HEK293 (cell line): ENCODE measurements around the gene VN1R2.
"Not testable (repeated sequence)": the region's sequence is repeated elsewhere in the genome, so short reads cannot be mapped to it uniquely, and the experiment has no call there.

Source experiments
- CTCF ChIA-PET: fragments of 350-600 bp; formaldehyde crosslinking; extraction: SDS; loops from one replicate; lab custom pipeline; 2021; ENCODE audit warnings: antibody characterized with exemption; lab: Yijun Ruan, JAX
- POLR2A ChIA-PET: fragments of 300-600 bp; formaldehyde crosslinking; extraction: SDS; loops from one replicate; lab custom pipeline; 2020; ENCODE audit warnings: antibody characterized with exemption, inconsistent platforms; lab: Yijun Ruan, JAX
- H3K27ac ChIP-seq: fragments of 200-500 bp; sonication (Bioruptor generic); 2 replicates; pipeline ENCODE4 v1.5.1; 2014; ENCODE audit warnings: low read depth, low read length, control low read depth, inconsistent platforms; ENCODE audit errors: extremely low read depth
- H3K36me3 ChIP-seq, 2 experiments: fragments of 200-500 bp in 1 of 2; sonication (Bioruptor generic) in 1 of 2; 1 replicate in 1 of 2; 2 replicates in 1 of 2; pipeline ENCODE4 v1.5.1; 2014 to 2017; ENCODE audit warnings: inconsistent platforms in 2 of 2, low read length in 2 of 2; ENCODE audit not compliant: control insufficient read depth in 2 of 2, insufficient read depth in 1 of 2
- H3K4me1 ChIP-seq: fragments of 200-500 bp; sonication (Bioruptor generic); 2 replicates; pipeline ENCODE4 v1.5.1; 2014; ENCODE audit warnings: mild to moderate bottlenecking, low read length, inconsistent platforms; ENCODE audit not compliant: control insufficient read depth, insufficient read depth
- H3K4me3 ChIP-seq: 2 replicates; pipeline ENCODE4 v1.5.1; 2011; ENCODE audit warnings: low read depth, mild to moderate bottlenecking, control low read depth, low read length, moderate library complexity
- H3K9me3 ChIP-seq: fragments of 200-500 bp; sonication (Bioruptor generic); 2 replicates; pipeline ENCODE4 v1.5.1; 2014; ENCODE audit warnings: low read depth, low read length, inconsistent platforms; ENCODE audit not compliant: control insufficient read depth, insufficient read depth
- HOXC10 ChIP-seq: sonication (generic); formaldehyde crosslinking; IDR thresholded peaks from 2 replicates; pipeline ENCODE4 v1.8.1; 2023; ENCODE audit warnings: mild to moderate bottlenecking, missing genetic modification reagents
- KLF10 ChIP-seq: fragments of 450-650 bp; IDR thresholded peaks from 2 replicates; pipeline ENCODE4 v1.5.1; 2018; ENCODE audit warnings: missing biosample characterization, mild to moderate bottlenecking, missing genetic modification characterization
- OVOL3 ChIP-seq: fragments of 450-650 bp; formaldehyde crosslinking; IDR thresholded peaks from 2 replicates; pipeline ENCODE4 v1.5.1; 2016; ENCODE audit warnings: missing biosample characterization, missing genetic modification characterization
- YY2 ChIP-seq: fragments of 450-650 bp; formaldehyde crosslinking; IDR thresholded peaks from 2 replicates; pipeline ENCODE4 v1.5.1; 2016; ENCODE audit warnings: missing biosample characterization, missing genetic modification characterization
- ZBTB21 ChIP-seq: fragments of 450-650 bp; formaldehyde crosslinking; IDR thresholded peaks from 2 replicates; pipeline ENCODE4 v1.5.1; 2017; ENCODE audit warnings: missing biosample characterization, missing genetic modification characterization
- ZBTB48 ChIP-seq: fragments of 450-650 bp; formaldehyde crosslinking; IDR thresholded peaks from 2 replicates; pipeline ENCODE4 v1.5.1; 2016; ENCODE audit warnings: missing biosample characterization, missing genetic modification characterization
- ZNF174 ChIP-seq: fragments of 450-650 bp; formaldehyde crosslinking; IDR thresholded peaks from 2 replicates; pipeline ENCODE4 v1.5.0; 2017; ENCODE audit warnings: missing biosample characterization, mild to moderate bottlenecking, missing genetic modification characterization
- ZNF221 ChIP-seq: fragments of 450-650 bp; formaldehyde crosslinking; IDR thresholded peaks from 2 replicates; pipeline ENCODE4 v1.5.1; 2017; ENCODE audit warnings: missing biosample characterization, missing genetic modification characterization, borderline replicate concordance
- ZNF223 ChIP-seq: fragments of 450-650 bp; formaldehyde crosslinking; IDR thresholded peaks from 2 replicates; pipeline ENCODE4 v1.5.1; 2016; ENCODE audit warnings: missing biosample characterization, missing genetic modification characterization
- ZNF274 ChIP-seq, 2 experiments: fragments of 200-500 bp in 1 of 2; fragments of 450-650 bp in 1 of 2; sonication (Bioruptor generic) in 1 of 2; formaldehyde crosslinking in 1 of 2; IDR thresholded peaks; 2 replicates each; pipeline versions ENCODE4 v1.5.1 to v1.6.1; 2014 to 2016; ENCODE audit warnings: borderline replicate concordance in 1 of 2, inconsistent platforms in 1 of 2, low read length in 1 of 2, missing biosample characterization in 1 of 2, missing genetic modification characterization in 1 of 2
- ZNF513 ChIP-seq: fragments of 450-650 bp; IDR thresholded peaks from 2 replicates; pipeline ENCODE4 v1.5.1; 2018; ENCODE audit warnings: missing biosample characterization, missing genetic modification characterization
- ZNF514 ChIP-seq: fragments of 450-650 bp; formaldehyde crosslinking; IDR thresholded peaks from 2 replicates; pipeline ENCODE4 v1.5.1; 2016; ENCODE audit warnings: missing biosample characterization, missing genetic modification characterization
- ZNF521 ChIP-seq: fragments of 450-650 bp; formaldehyde crosslinking; IDR thresholded peaks from 2 replicates; pipeline ENCODE4 v1.5.1; 2017; ENCODE audit warnings: missing biosample characterization, mild to moderate bottlenecking, missing genetic modification characterization
- ZNF529 ChIP-seq: fragments of 450-650 bp; formaldehyde crosslinking; IDR thresholded peaks from 2 replicates; pipeline ENCODE4 v1.5.1; 2017; ENCODE audit warnings: missing genetic modification characterization, missing biosample characterization; ENCODE audit not compliant: insufficient replicate concordance
- ZNF530 ChIP-seq: fragments of 450-650 bp; formaldehyde crosslinking; IDR thresholded peaks from 2 replicates; pipeline ENCODE4 v1.5.1; 2016; ENCODE audit warnings: low read depth, missing biosample characterization, missing genetic modification characterization
- ZNF585B ChIP-seq: fragments of 450-650 bp; formaldehyde crosslinking; IDR thresholded peaks from 2 replicates; pipeline ENCODE4 v1.5.1; 2016; ENCODE audit warnings: missing biosample characterization, missing genetic modification characterization
- ZNF645 ChIP-seq: fragments of 450-650 bp; formaldehyde crosslinking; IDR thresholded peaks from 2 replicates; pipeline ENCODE4; 2016; ENCODE audit warnings: missing biosample characterization, missing genetic modification characterization
- ZNF677 ChIP-seq: fragments of 450-650 bp; IDR thresholded peaks from 2 replicates; pipeline ENCODE4 v1.5.0; 2018; ENCODE audit warnings: missing biosample characterization, mild to moderate bottlenecking, missing genetic modification characterization, moderate library complexity
- ZNF768 ChIP-seq: fragments of 450-650 bp; formaldehyde crosslinking; IDR thresholded peaks from 2 replicates; pipeline ENCODE4 v1.5.1; 2018; ENCODE audit warnings: missing biosample characterization, mild to moderate bottlenecking, missing genetic modification characterization
- ZNF792 ChIP-seq: fragments of 450-650 bp; formaldehyde crosslinking; IDR thresholded peaks from 2 replicates; pipeline ENCODE4 v1.5.1; 2016; ENCODE audit warnings: missing biosample characterization, missing genetic modification characterization
- TF ChIP-seq, protein P1 (sequence below): fragments of 450-650 bp; formaldehyde crosslinking; IDR thresholded peaks from 2 replicates; pipeline ENCODE4 v1.5.1; 2016; ENCODE audit warnings: missing biosample characterization, missing genetic modification characterization
- TF ChIP-seq, protein P2 (sequence below): fragments of 450-650 bp; formaldehyde crosslinking; IDR thresholded peaks from 2 replicates; pipeline ENCODE4 v1.5.1; 2017; ENCODE audit warnings: missing biosample characterization, missing genetic modification characterization

Gene VN1R2

DNA sequence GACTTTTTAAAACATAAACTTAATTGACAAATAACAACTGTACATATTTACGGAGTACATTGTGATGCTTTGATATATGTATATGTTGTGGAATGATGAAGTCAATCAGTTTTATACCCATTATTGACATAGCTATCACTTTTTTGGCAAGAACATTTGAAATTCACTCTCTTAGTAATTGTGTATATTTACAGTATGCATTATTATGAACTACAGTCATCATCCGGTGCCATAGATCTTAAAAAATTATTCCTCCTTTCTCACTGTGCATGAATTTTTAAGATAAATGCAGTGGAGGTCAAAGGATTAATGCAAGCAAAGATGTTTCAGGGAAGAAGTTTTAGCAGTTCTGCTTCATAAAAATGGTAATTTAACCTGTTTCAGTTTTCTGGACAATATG, 17.4 kb downstream of the VN1R2 start:
- no peaks in the 10 kb centered on the region for H3K4me1 ChIP-seq
- ChIA-PET CTCF (no interaction called here), POLR2A (no interaction called here)
- no peaks in the 10 kb centered on the region for H3K36me3 ChIP-seq
- TF ChIP-seq ZNF513 (tag by site-specific recombination), result no peak
- H3K27ac ChIP-seq, result no peak overlapping the region
- H3K9me3 ChIP-seq, result no peaks in the 10 kb centered on the region
- no peak overlapping the region for H3K4me3 ChIP-seq

GRCh38 chr19:53281947-53282346, 23.9 kb downstream of the VN1R2 start:
- H3K36me3 ChIP-seq, H3K27ac ChIP-seq, H3K4me3 ChIP-seq, H3K9me3 ChIP-seq, POLR2A ChIA-PET, H3K4me1 ChIP-seq, CTCF ChIA-PET: not testable (repeated sequence)

DNA sequence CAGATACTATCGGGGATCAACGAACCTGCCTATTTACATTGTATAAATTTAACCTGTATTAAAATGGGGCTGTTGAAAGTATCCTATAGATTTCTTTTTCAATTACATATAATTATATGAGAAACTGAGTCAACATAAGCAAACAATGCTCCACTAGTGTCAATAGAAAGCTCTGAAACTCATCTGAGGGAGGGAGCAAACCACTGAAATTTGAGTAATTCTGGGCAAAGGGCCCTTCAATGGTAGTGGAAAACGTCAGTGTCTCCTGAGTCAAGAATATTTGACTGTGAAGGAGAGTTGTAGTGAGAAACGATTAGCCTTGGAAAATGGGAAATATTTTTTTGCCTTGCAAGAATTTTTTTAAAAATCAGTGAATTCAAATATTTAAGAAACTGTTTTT, 27.0 kb downstream of the VN1R2 start:
- POLR2A ChIA-PET, result no interaction called here
- no peak overlapping the region for H3K27ac ChIP-seq
- TF ChIP-seq ZNF514 (tag by site-specific recombination), result no peak
- TF ChIP-seq OVOL3, result no peak
- TF ChIP-seq HOXC10, result no peak
- TF ChIP-seq ZNF521 (tag by site-specific recombination), result no peak
- TF ChIP-seq ZNF529 (tag by site-specific recombination), result no peak
- TF ChIP-seq ZNF174, result no peak
- no peak for TF ChIP-seq ZNF530
- TF ChIP-seq, all 188 proteins: peak for 0
- H3K9me3 ChIP-seq, result no peaks in the 10 kb centered on the region; the same call in 1 of the 2 replicates
- H3K36me3 ChIP-seq, result no peaks in the 10 kb centered on the region
- no peaks in the 10 kb centered on the region for H3K4me1 ChIP-seq
- H3K4me3 ChIP-seq, result no peak overlapping the region
- CTCF ChIA-PET, result no interaction called here

DNA sequence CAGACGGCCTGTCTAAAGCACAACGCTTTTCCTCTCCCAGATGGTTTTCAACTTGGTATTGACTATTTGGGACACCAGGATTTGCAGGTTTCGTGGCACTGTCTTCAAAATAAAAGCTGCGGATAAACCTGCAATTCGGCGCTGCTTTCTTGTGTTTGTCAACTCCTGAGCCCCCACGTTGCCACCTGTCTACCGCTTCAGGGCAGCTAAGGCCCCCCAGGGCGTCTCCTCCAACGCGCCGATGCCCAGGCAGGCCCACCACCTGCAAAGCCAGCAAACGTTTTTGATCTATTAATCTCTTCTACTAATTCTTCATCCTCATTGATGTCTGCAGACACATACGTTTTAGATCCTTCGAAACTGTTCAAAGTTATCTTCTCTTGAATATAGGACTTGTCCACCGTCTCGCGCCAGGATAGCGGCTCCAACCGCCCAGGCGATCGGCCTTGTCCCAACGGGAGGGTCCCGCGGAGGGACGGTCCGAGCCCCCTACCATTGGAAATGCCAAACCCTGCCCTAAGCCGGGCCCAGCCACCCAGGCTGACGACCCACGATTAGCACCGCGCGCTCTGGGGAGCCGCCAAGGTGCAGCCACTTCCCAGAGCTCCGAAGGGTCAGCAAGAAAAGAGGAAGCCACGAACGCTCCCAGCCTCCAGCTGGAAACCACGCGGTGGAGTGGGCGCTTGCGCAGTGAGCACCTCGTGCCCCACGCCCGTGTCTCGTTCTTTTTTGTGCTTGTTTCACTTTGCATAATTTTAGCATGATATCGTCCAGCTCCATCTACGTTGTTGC, 32.9 kb downstream of the VN1R2 start:
- H3K9me3 ChIP-seq, result no peaks in the 10 kb centered on the region; the same call in 1 of the 2 replicates
- CTCF ChIA-PET, result no interaction called here
- TF ChIP-seq ZBTB21 (tag by site-specific recombination), result no peak
- no peak for TF ChIP-seq ZNF768 (tag by site-specific recombination)
- TF ChIP-seq, protein P1, sequence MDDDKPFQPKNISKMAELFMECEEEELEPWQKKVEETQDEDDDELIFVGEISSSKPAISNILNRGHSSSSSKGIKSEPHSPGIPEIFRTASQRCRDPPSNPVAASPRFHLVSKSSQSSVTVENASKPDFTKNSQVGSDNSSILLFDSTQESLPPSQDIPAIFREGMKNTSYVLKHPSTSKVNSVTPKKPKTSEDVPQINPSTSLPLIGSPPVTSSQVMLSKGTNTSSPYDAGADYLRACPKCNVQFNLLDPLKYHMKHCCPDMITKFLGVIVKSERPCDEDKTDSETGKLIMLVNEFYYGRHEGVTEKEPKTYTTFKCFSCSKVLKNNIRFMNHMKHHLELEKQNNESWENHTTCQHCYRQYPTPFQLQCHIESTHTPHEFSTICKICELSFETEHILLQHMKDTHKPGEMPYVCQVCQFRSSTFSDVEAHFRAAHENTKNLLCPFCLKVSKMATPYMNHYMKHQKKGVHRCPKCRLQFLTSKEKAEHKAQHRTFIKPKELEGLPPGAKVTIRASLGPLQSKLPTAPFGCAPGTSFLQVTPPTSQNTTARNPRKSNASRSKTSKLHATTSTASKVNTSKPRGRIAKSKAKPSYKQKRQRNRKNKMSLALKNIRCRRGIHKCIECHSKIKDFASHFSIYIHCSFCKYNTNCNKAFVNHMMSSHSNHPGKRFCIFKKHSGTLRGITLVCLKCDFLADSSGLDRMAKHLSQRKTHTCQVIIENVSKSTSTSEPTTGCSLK (tag by site-specific recombination), result no peak
- no peak for TF ChIP-seq ZBTB48 (tag by site-specific recombination)
- TF ChIP-seq ZNF221, result no peak
- no peak for TF ChIP-seq KLF10 (tag by site-specific recombination)
- TF ChIP-seq ZNF677 (tag by site-specific recombination), result no peak
- TF ChIP-seq ZNF585B (tag by site-specific recombination), result no peak
- TF ChIP-seq, protein P2, sequence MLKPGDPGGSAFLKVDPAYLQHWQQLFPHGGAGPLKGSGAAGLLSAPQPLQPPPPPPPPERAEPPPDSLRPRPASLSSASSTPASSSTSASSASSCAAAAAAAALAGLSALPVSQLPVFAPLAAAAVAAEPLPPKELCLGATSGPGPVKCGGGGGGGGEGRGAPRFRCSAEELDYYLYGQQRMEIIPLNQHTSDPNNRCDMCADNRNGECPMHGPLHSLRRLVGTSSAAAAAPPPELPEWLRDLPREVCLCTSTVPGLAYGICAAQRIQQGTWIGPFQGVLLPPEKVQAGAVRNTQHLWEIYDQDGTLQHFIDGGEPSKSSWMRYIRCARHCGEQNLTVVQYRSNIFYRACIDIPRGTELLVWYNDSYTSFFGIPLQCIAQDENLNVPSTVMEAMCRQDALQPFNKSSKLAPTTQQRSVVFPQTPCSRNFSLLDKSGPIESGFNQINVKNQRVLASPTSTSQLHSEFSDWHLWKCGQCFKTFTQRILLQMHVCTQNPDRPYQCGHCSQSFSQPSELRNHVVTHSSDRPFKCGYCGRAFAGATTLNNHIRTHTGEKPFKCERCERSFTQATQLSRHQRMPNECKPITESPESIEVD, result no peak
- TF ChIP-seq ZNF223 (tag by site-specific recombination), result no peak
- no peak for TF ChIP-seq ZNF792 (tag by site-specific recombination)
- no peak for TF ChIP-seq ZNF274 (IDR thresholded peaks at IDR 0.05; ENCODE audit: low read length)
- TF ChIP-seq ZNF274 (tag by site-specific recombination; IDR thresholded peaks at IDR 0.05; ENCODE audit: borderline replicate concordance), result no peak
- TF ChIP-seq ZNF645 (tag by site-specific recombination), result no peak
- TF ChIP-seq YY2 (tag by site-specific recombination), result no peak

More for the DNA sequence above, 32.9 kb downstream of the VN1R2 start:
- Histone ChIP-seq H3K4me3 (no peak overlapping the region), H3K27ac (no peak overlapping the region), H3K36me3 (no peaks in the 10 kb centered on the region), H3K4me1 (no peaks in the 10 kb centered on the region)
- POLR2A ChIA-PET, result no interaction called here
